Activated CD4-positive, alpha-beta T cell treated with anti-CD3 and anti-CD28 coated beads, Interleukin-2, amount 50 U/mL, for 4 hours (primary cell): ENCODE data around the gene LGALS7B.
"Not testable (repeated sequence)": the region's sequence is repeated elsewhere in the genome, so short reads cannot be mapped to it uniquely, and the experiment has no call there.

Experiments used
- DNase-seq, 2 experiments: peaks; one replicate each; pipeline ENCODE4 v3.0.0-alpha.2; 2020

LGALS7B gene

DNA sequence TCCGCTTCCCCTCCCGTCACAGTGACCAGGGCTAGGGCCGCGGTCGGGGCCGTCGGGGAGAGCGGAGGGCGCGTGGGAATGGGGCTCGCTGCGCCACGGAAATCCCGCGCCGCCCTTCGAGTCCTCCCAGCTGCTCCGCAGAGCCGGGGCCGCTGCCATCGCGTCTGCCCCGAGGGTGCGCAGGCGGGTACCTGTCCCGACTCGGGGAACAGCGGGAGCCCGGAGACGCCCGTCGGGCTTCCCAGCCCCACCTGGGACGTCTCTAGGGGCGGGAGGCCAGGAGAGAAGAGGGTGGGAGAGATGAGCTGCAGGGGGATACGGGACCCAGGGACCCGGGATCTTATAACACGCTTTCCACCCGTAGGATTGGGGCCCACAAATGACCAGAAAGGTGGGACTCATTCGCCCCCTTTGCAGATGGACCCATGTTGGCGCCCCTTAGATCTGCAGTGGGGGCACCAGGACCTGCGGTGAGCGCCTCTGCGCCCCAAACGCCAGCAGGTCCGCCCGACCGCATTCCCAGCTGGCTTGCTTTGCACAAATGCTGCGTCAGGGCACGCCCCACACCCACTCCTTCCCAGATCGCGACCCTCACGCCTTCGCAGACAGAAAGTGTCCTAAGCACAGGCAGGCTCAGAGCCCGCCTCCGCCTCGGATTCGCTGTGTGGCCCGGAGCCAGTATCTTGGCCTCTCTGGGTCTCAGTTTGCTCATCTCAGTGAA lies 18.6 kb upstream of the LGALS7B start:
- DNase-seq, result not testable (repeated sequence)

DNA sequence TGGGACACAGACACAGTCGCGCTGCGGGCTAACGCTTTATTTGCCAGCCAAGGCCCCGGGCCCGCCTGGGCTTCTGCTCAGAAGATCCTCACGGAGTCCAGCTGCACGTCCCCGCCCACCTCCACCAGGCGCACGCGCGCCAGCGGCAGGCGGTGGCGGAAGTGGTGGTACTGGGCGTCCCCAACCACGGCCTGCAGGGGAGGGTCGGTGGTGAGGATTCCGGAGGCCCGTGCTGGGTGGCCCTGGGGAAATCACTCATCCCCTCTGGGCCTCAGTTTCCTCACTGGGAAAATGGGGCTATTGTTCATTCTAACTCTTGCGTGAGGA lies 18.1 kb upstream of the LGALS7B start:
- not testable (repeated sequence) for DNase-seq

DNA sequence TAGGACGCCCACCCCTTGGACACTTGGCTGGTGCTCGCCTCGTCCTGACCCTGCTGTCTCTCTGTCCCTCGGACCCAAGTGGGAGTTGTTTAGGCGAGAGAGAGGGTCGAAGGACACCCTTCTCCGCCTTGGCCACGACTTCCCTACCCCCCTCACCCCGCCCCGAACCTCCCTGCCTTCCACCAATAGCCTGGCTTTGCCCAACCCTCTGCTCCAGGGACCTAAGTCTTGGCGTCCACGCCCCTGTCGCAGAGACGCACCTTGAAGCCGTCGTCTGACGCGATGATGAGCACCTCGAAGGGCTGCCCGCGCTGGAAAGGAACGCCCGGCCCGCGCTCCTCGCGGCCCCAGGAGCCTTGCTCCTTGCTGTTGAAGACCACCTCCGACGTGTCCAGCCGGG lies 17.4 kb upstream of the LGALS7B start:
- DNase-seq, result not testable (repeated sequence)

DNA sequence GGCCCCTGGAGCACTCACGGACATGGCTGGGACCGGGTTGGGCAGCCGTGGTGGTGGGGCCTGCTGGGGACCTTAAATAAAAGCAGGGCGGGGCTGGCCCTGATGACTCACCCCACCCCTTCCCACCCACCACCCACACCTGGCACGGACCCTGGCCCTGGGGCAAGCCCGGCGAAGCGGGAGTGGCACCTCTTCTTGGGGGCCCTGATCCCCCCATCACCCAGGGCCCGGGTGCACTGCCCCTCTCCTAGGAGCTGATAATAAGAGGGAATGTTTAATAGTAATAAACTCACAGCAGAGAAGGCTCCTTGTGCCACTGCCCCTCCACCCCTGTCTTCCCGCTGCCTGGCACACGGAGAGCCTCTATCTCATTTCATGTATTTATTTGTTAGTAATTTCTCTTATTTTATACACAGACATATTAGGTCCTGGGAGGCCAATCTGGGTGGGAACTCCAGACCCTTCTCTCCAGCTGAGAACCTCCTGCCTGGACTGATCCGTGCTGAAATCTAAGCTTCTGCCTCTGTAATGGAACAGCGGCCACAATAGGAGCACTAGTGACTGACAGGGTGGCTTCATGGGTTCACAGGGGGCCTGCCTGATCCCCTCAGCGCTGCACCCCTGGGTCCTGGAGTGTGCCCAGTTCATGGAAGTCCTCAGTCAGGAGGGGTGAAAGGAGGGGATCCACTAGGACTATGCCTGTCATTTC lies 15.4 kb upstream of the LGALS7B start, which contains the start of gene LGALS7:
Gene LGALS7 (minus strand): TSS at position 49 of the 709 bp plus-strand sequence. CDS start 25 bp downstream, at position 24.
- no peak for DNase-seq

DNA sequence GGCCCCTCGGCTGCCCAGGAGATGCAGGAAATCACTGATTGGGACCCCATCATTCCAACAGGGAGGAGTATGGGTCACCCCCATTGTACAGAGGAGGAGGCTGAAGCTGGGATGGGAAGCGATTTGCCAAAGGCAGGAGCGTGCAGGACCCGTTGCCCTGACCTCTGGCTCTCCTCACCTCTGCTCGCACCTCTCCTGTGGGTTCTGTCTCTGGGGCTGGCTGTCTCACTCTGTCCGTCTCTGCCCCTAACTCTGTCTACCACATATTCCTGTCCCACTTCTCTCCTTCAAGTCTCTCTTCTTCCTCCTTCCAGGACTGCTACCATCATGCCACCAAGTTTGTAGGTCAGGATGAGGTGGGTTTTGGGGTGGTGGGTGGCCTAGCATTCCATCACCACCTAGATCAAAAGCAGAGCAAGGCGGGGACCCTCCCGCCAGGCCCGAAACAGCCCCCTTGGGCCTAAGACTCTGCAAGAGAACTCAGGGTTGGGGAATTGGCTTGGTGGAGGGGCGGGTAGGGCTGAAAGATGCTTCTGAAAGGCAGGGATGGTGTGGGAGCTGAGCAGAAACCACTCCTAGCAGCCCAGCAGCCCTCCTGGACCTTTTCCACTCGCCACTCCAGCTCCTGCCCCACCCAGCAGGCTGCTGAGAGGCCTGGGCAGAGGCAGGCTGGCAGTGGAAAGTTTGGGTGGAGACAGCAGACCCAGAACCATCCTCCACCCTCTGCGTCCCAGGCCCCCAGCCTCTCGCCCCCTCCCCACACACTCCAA lies 14.6 kb upstream of the LGALS7B start:
- no peak for DNase-seq

DNA sequence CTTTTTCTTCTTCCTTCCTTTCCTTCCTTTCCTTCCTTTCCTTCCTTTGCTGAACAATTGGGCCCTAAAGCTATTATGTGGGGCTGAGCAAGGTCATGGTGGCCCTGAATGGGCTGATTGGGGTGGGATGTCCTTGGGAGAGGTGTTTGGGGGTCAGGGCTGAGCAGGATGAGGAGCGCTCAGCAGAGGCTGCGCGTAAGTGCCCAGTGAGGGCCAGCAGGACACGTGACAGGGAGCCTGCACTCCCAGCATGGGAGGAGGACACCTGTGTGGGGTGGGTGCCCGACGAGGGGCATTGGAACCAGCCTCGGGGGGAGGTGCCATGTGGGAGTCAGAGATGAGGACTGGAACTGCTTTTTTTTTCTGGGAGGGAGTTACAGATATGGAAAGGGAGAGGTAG lies 10.3 kb upstream of the LGALS7B start:
- no peak for DNase-seq

DNA sequence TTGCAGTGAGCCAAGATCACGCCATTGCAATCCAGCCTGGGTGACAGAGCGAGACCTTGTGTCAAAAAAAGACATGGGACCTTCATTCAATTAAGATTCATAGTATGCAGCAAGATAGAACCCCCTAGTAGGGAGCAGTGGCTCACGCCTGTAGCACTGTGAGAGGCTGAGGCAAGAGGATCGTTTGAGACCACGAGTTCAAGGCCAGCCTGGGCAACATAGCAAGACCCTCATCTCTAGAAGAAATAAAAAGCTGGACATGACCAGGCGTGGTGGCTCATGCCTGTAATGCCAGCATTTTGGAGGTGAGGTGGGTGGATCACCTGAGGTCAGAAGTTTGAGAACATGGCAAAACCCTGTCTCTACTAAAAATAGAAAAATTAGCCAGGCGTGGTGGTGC lies 8.6 kb upstream of the LGALS7B start:
- no peak for DNase-seq

DNA sequence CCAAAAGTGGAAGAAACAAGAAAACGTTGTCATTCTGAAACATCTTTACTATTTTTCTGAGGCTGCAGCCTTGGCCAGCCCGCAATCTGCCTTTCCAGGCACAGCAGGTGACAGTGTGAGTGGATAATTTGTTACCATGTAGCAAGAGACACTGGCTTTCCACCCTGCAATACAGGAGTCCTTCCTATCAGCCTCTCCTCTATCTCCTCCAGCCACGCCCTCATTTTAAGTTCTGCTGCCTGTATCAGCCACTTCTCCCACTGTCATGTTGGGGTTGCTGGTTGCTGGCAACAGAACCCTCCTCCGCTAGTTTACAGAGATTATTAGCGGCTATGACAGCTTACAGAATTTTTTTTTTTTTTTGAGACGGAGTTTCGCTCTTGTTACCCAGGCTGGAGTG lies 7.9 kb upstream of the LGALS7B start:
- no peak for DNase-seq

DNA sequence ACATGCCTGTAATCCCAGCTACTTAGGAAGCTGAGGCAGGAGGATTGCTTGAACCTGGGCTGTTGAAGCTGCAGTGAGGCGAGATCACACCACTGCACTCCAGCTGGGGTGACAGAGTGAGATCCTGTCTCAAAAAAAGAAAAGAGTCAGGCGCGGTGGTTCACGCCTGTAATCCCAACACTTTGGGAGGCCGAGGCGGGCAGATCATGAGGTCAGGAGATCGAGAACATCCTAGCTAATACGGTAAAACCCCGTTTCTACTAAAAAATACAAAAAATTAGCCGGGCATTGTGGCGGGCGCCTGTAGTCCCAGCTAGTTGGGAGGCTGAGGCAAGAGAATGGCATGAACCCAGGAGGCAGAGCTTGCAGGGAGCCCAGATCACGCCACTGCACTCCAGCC lies 6.8 kb upstream of the LGALS7B start:
- not testable (repeated sequence) for DNase-seq

DNA sequence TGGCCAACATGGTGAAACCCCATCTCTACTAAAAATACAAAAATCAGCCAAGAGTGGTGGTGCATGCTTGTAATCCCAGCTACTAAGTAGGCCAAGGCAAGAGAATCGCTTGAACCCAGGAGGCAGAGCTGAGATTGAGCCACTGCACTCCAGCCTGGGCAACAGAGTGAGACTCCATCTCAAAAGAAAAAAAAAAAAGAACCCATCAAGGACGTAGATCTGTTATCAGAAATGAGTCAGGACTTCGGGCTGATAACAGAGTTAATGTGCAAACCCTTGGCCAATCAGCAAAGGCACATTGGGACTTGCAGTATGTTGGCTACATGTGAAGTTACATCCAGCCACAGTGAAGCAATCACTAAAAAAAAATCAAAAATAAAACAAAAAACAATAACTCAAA lies 4.8 kb upstream of the LGALS7B start:
- no peak for DNase-seq

DNA sequence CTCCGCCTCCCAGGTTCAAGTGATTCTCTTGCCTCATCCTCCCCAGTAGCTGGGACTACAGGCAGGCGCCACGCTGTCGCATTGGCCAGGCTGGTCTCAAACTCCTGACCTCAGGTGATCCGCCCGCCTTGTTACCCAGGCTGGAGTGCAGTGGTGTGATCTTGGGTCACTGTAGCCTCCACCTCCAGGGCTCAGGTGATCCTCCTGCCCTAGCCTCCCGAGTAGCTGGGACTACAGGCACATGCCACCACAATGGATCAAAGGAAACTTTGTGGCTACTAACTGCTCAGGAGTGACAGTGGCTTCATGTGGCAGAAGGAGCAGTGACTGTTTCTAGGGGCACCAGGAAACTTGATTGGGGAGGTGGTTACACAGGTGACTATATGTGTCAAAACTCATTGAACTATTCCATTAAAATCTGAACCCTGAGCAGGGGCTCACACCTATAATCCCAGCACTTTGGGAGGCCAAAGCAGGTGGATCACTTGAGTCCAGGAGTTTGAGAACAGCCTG lies 3.8 kb upstream of the LGALS7B start:
- no peak for DNase-seq

DNA sequence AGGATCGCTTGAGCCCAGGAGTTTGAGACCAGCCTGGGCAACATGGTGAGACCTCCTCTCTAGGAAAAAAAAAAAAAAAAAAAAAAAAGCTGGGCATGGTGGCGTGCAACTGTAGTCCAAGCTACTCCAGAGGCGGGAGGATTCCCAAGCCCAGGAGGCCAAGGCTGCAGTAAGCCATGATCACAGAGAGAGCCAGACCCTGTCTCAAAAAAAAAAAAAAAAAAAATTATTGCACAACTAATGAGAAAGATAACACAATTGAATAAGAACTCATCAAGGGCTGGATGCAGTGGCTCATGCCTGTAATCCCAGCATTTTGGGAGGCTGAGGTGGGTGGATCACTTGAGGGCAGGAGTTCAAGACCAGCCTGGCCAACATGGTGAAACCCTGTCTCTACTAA lies 2.9 kb upstream of the LGALS7B start:
- not testable (repeated sequence) for DNase-seq

DNA sequence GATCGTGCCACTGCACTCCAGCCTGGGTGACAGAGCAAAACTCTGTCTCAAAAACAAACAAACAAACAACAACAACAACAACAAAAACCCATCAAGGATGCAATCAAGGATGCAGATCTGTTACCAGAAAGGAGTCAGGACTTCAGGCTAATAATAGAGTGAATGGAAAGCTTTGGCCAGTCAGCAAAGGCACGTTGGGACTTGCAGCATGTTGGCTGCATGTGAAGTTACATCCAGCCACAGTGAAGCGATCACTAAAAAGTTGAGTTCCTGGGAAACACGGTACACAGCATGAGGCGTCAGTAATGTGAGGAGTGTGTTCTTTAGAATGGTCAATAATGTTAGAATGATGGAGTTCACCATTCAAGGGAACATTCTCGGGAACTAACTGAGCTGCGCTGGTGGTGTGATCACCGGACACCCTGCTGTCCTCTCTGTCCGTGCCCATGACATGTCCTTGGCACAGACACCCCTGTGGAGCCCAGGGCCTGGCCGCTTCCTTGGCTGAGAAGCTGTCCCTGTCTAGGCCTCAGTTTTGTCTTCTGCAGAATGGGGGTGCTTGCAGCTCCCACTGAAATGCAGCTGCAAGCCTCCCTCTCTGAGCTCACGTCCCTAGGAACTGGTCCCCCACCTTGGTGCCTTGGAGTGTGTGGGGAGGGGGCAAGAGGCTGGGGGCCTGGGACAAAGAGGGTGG lies 2.3 kb upstream of the LGALS7B start:
- DNase-seq, result no peak

DNA sequence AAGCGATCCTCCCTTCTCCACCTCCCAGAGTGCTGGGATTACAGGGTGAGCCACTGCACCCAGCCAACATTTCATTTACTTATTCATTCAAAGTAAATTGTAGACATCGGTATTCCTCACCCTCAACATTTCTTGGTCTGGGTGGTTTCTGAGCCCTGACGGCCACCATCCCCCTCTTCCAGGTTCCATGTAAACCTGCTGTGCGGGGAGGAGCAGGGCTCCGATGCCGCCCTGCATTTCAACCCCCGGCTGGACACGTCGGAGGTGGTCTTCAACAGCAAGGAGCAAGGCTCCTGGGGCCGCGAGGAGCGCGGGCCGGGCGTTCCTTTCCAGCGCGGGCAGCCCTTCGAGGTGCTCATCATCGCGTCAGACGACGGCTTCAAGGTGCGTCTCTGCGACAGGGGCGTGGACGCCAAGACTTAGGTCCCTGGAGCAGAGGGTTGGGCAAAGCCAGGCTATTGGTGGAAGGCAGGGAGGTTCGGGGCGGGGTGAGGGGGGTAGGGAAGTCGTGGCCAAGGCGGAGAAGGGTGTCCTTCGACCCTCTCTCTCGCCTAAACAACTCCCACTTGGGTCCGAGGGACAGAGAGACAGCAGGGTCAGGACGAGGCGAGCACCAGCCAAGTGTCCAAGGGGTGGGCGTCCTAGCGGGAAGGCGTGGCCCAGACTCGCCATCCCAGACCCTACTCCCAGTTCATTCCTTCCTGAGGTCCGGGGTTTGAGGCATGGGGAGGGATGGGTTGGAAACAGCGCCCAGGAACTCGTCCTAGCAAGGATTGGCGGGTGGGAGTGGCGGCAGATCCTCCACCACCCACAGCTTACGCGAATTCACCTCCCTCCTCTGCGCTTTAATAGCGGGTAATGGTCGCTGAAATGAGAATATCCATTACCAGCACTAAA lies 1.8 kb downstream of the LGALS7B start:
- not testable (repeated sequence) for DNase-seq

DNA sequence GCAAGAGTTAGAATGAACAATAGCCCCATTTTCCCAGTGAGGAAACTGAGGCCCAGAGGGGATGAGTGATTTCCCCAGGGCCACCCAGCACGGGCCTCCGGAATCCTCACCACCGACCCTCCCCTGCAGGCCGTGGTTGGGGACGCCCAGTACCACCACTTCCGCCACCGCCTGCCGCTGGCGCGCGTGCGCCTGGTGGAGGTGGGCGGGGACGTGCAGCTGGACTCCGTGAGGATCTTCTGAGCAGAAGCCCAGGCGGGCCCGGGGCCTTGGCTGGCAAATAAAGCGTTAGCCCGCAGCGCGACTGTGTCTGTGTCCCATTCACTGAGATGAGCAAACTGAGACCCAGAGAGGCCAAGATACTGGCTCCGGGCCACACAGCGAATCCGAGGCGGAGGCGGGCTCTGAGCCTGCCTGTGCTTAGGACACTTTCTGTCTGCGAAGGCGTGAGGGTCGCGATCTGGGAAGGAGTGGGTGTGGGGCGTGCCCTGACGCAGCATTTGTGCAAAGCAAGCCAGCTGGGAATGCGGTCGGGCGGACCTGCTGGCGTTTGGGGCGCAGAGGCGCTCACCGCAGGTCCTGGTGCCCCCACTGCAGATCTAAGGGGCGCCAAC lies 2.6 kb downstream of the LGALS7B start:
- not testable (repeated sequence) for DNase-seq

DNA sequence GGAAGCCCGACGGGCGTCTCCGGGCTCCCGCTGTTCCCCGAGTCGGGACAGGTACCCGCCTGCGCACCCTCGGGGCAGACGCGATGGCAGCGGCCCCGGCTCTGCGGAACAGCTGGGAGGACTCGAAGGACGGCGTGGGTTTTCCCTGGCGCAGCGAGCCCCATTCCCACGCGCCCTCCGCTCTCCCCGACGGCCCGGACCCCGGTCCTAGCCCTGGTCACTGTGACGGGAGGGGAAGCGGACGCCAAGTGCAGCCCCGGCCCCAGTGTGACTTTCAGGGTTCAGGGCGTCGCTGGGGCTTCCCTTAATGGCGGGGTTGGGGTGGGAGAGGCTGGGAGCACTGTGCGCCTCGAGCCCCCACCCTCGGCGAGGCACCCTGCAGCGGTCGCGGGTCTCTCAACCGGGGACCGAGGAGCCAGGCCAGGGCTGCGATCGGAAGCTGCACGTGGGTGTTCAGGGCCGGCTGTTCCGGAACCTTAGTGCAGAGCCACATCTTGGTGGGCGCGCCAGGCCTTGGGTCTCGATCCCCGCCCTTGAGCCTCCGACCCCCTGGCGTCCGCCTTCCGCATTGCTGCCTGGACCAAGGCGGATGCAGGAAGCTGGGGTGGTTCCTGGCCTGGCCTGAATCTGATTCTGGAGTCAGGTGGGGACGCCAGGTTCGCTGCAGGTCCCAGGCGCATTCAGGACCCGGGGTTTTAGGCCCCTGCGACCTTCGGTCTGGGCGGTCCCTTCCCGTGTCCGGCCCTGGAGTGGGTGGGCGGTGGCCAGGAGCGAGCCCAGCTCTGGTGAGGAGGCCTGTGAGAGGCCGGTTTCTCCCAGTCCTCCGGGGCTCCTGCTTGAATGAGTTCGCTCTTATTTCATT lies 3.5 kb downstream of the LGALS7B start:
- DNase-seq, result peak in 1 of 2 experiments; percentile 11

DNA sequence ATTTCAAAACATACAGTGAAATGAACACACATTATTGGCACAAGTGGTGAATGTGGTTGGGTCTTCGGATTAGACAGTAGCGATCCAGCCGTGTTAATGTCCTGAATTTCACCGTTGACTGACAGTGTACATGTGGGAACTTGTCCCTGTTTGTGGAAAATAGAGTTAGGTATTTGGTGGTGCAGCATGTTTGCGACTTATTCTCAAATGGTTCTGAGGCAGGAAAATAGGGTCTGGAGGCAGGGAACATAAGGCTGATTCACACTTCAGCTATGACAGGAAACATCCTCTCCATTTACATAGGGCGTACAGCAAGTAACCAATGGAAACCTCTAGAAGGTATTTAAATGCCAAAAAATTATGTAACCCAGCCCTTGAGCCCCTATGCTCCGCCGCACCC lies 4.2 kb downstream of the LGALS7B start:
- no peak for DNase-seq

DNA sequence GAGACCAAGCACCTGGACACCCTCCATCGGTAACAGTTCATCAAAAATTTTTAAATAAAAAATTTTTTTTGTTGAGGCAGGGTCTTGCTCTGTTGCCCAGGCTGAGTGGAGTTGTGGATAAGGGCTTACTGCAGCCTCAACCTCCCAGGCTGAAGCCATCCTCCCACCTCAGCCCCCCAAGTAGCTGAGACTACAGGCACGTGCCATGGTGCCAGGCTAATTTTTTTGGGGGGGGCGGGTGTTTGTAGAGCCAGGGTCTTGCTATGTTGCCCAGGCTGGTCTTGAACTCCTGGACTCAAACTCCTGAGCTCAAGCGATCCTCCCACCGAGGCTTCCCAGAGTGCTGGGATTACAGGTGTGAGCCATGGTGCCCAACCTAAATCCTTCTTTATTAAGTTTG lies 4.7 kb downstream of the LGALS7B start:
- DNase-seq, result no peak

DNA sequence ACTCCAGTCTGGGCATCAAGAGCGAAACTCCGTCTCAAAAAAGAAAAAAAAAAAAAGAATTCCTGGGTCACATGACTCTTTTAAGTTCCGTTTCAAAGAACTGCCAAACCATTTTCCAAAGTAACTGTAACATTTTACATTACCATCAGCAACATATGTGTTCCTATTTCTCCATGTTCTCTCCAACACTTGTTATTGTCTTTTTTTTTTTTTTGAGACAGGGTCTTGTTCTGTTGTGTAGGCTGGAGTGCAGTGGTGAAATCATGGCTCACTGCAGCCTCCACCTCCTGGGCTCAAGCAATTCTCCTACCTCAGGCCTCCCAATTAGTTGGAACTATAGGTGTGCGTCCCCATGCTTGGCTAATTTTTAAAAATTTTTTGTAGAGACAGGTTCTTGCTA lies 6.5 kb downstream of the LGALS7B start:
- DNase-seq, result no peak

DNA sequence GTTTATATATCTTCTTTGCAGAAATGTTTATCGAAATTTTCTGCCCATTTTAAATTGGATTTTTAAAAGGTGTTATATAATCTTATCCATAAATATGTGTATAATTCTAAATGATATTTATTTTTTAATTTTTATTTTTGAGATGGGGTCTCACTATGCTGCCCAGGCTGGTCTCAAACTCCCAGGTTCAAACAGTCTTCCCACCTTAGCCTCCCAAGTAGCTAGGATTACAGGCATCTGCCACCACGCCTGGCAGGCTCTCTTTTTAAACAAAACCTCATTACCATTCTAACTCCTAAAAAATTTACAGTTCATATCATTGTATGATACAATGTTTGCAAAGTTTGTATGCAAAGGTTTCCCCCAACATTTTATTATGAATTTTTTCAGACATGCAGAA lies 7.2 kb downstream of the LGALS7B start:
- no peak for DNase-seq
